HFF-Myc (cell line): ENCODE results near the gene PTPRE.
"Not testable (repeated sequence)": the region's sequence is repeated elsewhere in the genome, so short reads cannot be mapped to it uniquely, and the experiment has no call there.

ENCODE experiments used
- DNase-seq: peaks from one replicate; pipeline ENCODE4 v3.0.0-alpha.2; 2011; ENCODE audit warnings: low read depth; ENCODE audit errors: extremely low read depth
- H3K4me3 ChIP-seq: replicated peaks from 2 replicates; pipeline ENCODE4 v1.5.1; 2011; ENCODE audit warnings: low read depth, mild to moderate bottlenecking, control low read depth, low read length
- CTCF ChIP-seq: IDR thresholded peaks from 2 replicates; pipeline ENCODE4 v1.5.1; 2012; ENCODE audit warnings: mild to moderate bottlenecking, low read depth, low read length, control low read depth; ENCODE audit errors: missing control alignments

The PTPRE gene

GRCh38 chr10:128086003-128086863 lies 179.3 kb downstream of the PTPRE start:
- H3K4me3 ChIP-seq = no peak overlapping the region
- no peak for TF ChIP-seq CTCF
- DNase-seq = no peak

- no peak for TF ChIP-seq CTCF
- no peak for DNase-seq
Observed at GRCh38 chr10:128087146-128087883, 180.4 kb downstream of the PTPRE start.

GRCh38 chr10:128087884-128088709 lies 181.2 kb downstream of the PTPRE start:
- no peak overlapping the region for H3K4me3 ChIP-seq
- no peak for TF ChIP-seq CTCF
- no peak for DNase-seq

More at GRCh38 chr10:128087146-128087883, 180.4 kb downstream of the PTPRE start:
- no peak overlapping the region for H3K4me3 ChIP-seq

- TF ChIP-seq CTCF = no peak
- no peak overlapping the region for H3K4me3 ChIP-seq
- DNase-seq = no peak
Observed at GRCh38 chr10:128091636-128092210, 184.8 kb downstream of the PTPRE start.

- TF ChIP-seq CTCF = no peak
- H3K4me3 ChIP-seq = no peak overlapping the region
- DNase-seq = no peak
Observed at GRCh38 chr10:128092454-128092853, 185.6 kb downstream of the PTPRE start.

GRCh38 chr10:128094596-128094995 lies 187.7 kb downstream of the PTPRE start:
- H3K4me3 ChIP-seq, DNase-seq: not testable (repeated sequence)
